HFFc6 (cell line): ENCODE data around the gene OAF. TPM values are rescaled to one million over a fixed set of nuclear protein-coding genes. Genes with fewer than 3 reads are reported as not detected.

Experiments
- DNase-seq: peaks from one replicate; pipeline ENCODE4 v3.0.0-alpha.2; 2018
- H3K27ac Mint-ChIP-seq: 2 replicates; pipeline ENCODE4 v1.8.0; 2020; ENCODE audit warnings: mild to moderate bottlenecking, mixed read lengths
- H3K27me3 Mint-ChIP-seq: 2 replicates; pipeline ENCODE4 v1.8.0; 2021; ENCODE audit warnings: mild to moderate bottlenecking, moderate library complexity, mixed read lengths; ENCODE audit not compliant: insufficient read depth
- H3K36me3 Mint-ChIP-seq: 2 replicates; pipeline ENCODE4 v1.8.0; 2021; ENCODE audit warnings: low read depth, mixed read lengths
- H3K4me1 Mint-ChIP-seq: 2 replicates; pipeline ENCODE4 v1.8.0; 2020; ENCODE audit warnings: low read depth, mixed read lengths
- H3K4me3 Mint-ChIP-seq: 2 replicates; pipeline ENCODE4 v1.8.0; 2020; ENCODE audit warnings: mild to moderate bottlenecking, moderate library complexity, mixed read lengths
- H3K9me3 Mint-ChIP-seq: 2 replicates; pipeline ENCODE4 v1.8.0; 2020; ENCODE audit warnings: mild to moderate bottlenecking, mixed read lengths
- total RNA-seq, 6 experiments: library from RNA; stranded (reverse); fragmentation: NEBNext Ultra II Directional; extraction: Animal tissue kit (Norgen Biotek cat#: 25700); gene quantifications; 2 replicates in 1 of 6; 3 replicates in 5 of 6; pipeline ENCODE4 v1.2.3, GENCODE V29; 2021
- TF ChIP-seq, protein P1 (sequence below): fragments of 200-600 bp; sonication (generic); IDR thresholded peaks from 2 replicates; pipeline ENCODE4 v1.5.0; 2021; ENCODE audit warnings: antibody characterized with exemption, mild to moderate bottlenecking

OAF gene
- total RNA-seq, 6 experiments from 2014 or later, result 111 to 143 (median 123) TPM

DNA sequence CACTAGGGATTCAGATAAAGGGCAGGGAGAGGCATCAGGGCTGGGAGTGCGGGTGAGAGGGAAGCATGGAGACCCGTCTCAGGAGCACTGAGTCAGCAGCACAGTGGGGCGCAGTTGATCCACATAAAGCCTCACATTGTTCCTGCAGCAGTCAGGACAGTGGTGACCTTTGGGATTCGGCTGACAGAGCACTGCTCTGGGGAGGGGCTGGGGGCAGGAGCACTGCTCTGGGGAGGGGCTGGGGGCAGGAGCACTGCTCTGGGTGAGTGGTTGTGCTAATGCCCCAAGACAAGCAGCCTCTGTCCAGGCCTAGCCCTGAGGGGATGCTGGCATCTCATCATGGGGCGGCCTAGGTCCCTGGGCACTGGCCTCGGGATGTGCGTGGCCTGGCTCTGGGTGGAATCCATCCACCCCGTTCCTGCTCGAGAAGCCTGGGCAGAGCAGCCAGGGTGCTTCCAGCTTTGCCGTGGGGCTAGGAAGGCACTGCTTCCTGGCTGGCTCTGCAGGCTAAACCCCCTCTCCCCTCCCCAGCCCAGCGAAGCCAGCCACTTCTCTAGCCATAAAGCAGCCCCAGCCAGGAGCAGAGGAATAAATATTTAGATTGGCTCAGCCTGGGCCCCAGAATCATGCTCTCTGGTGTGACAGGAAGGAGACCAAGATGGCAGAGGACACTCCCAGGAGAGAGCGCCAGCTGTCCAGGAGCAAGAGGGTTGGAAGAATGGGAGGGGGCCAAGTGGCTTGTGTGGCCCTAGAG, 7.3 kb downstream of the OAF start:
- Mint-ChIP-seq H3K4me1 (peaks cover 42% of the 10 kb centered on the region), H3K9me3 (no peaks in the 10 kb centered on the region), H3K27ac (peak overlapping the region; percentile 9; the same call in 1 of the 2 replicates), H3K4me3 (no peak overlapping the region), H3K27me3 (peaks cover 4% of the 10 kb centered on the region), H3K36me3 (peaks cover 7% of the 10 kb centered on the region; the same call in 1 of the 2 replicates)
- TF ChIP-seq, protein P1, sequence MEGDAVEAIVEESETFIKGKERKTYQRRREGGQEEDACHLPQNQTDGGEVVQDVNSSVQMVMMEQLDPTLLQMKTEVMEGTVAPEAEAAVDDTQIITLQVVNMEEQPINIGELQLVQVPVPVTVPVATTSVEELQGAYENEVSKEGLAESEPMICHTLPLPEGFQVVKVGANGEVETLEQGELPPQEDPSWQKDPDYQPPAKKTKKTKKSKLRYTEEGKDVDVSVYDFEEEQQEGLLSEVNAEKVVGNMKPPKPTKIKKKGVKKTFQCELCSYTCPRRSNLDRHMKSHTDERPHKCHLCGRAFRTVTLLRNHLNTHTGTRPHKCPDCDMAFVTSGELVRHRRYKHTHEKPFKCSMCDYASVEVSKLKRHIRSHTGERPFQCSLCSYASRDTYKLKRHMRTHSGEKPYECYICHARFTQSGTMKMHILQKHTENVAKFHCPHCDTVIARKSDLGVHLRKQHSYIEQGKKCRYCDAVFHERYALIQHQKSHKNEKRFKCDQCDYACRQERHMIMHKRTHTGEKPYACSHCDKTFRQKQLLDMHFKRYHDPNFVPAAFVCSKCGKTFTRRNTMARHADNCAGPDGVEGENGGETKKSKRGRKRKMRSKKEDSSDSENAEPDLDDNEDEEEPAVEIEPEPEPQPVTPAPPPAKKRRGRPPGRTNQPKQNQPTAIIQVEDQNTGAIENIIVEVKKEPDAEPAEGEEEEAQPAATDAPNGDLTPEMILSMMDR, result no peak
- no peak for DNase-seq

DNA sequence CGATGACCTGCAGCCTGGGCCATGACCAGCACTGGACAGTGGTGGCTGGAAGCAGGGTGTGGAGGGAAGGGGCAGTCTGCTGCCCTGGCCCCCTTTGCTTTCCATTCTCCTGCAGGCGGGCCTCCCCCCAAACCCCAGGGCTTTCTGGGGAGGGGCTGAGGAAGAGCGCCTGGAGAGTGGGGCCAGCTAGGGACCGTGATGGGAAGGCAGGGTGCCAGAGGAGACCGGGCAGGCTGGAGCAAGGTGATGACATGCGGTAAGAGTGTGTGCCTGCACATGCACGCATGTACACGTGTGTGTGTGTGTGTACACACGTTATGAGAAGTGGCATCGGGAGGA, 7.8 kb downstream of the OAF start:
- Mint-ChIP-seq H3K4me3 (no peak overlapping the region), H3K9me3 (no peaks in the 10 kb centered on the region), H3K27ac (no peak overlapping the region), H3K4me1 (peaks cover 37% of the 10 kb centered on the region), H3K27me3 (peaks cover 4% of the 10 kb centered on the region), H3K36me3 (peaks cover 7% of the 10 kb centered on the region; the same call in 1 of the 2 replicates)
- TF ChIP-seq, protein P1, result no peak
- DNase-seq, result no peak

DNA sequence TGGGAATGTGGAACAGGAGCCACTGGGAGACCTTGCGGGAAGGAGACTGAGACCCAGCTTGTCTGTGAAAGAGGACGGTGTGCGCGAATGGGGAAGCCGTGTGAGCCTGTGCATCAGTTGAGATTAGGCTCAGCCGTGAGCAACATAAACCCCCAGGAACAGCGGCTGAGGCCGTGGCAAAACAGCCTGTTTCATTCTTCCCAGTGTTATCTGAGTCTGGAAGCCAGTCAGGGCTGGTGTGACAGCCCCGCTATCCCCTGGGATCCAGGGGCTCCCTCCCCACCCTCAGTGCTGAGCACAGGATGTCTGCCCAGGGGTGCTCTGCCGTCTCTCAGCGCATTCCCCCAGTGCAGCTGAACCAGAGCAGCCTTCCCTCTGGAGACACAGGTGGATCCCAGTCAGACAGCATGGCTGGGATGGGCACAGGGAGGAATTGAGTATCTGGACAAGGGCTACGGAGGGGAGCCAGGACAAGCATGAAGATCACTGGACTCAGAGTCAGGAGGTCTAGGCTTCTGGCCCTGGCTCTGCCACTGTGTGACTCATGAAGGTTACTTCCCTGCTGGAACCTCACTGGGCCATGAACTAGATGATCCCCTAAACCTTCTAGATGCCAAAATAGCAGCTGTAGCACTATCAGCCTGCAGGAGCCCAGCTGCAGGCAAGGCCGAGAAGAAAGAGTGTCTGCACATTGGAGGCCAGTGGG, 8.6 kb downstream of the OAF start:
- Mint-ChIP-seq H3K27ac (no peak overlapping the region), H3K4me3 (no peak overlapping the region), H3K4me1 (peaks cover 30% of the 10 kb centered on the region), H3K9me3 (no peaks in the 10 kb centered on the region), H3K36me3 (peaks cover 7% of the 10 kb centered on the region; the same call in 1 of the 2 replicates), H3K27me3 (peaks cover 4% of the 10 kb centered on the region)
- TF ChIP-seq, protein P1, result no peak
- DNase-seq, result no peak

DNA sequence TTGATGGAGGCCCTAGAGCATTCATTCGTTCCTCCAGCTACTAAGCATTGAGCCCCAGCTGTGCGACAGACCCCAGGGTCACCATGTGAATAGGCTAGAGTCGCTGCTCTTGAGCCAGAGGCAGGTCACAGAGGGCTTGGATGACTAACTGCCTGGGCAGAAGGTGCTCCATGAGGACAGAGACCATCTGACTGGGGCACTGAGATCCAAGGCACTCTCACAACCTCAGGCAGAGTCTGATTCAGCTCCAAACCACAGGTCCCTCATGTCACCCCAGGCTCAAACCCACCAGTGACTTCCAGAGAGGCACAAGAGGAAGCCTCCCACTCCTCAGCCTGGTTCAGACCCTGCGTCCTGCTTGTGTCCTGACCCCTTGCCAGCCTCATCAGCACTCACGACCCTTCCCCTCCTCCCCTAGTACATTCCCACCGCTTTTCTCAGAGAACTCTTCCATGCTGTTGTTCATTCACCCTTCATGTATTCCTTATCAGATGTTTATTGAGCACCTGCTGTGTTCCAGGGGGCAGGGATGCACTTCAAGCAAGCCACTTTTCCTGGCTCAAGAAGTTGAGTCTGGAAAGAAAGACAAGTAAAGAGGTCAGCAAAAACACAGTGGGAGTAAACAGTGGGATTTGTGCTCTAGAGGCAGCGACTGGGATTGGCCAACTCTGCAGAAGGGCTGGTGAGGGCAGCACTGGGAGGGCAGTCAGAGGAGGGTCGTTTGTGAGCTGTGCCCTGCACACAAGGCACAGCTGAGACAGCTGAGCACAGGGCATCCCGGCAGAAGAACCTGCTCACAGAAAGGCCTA, 9.3 kb downstream of the OAF start:
- Mint-ChIP-seq H3K36me3 (peaks cover 7% of the 10 kb centered on the region; the same call in 1 of the 2 replicates), H3K4me1 (peaks cover 33% of the 10 kb centered on the region), H3K9me3 (no peaks in the 10 kb centered on the region), H3K27me3 (peaks cover 4% of the 10 kb centered on the region; the same call in 1 of the 2 replicates), H3K27ac (no peak overlapping the region), H3K4me3 (no peak overlapping the region)
- TF ChIP-seq, protein P1, result no peak
- no peak for DNase-seq

DNA sequence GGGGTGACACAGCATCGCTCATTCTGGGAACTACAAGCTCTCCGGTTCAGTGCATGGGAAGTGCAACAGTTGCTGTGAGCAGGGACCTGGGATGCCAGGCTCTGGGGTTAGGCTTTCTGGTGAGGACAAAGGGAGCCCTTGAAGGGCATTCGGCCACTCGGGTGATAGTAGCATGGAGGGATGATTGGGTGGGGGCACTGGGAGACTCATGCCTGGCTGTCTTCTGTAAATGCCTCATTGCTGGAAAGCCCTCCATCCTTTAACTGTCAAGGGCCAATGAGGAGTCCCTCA, 9.9 kb downstream of the OAF start:
- TF ChIP-seq, protein P1, result no peak

More for the DNA sequence above, 9.9 kb downstream of the OAF start:
- no peak for DNase-seq
- Mint-ChIP-seq H3K9me3 (no peaks in the 10 kb centered on the region), H3K4me1 (peaks cover 32% of the 10 kb centered on the region), H3K4me3 (no peak overlapping the region), H3K27me3 (peaks cover 4% of the 10 kb centered on the region; the same call in 1 of the 2 replicates), H3K36me3 (peaks cover 3% of the 10 kb centered on the region), H3K27ac (no peak overlapping the region)
